ENCODE results near the gene AQP10. TPM values are rescaled to one million over a fixed set of nuclear protein-coding genes. Genes with fewer than 3 reads are reported as not detected.

Gene AQP10
- total and polyA plus RNA-seq, 10 of the 15 experiments (the other 5 are each of a cell fraction or from before 2014, with no cell fraction given): not detected

DNA sequence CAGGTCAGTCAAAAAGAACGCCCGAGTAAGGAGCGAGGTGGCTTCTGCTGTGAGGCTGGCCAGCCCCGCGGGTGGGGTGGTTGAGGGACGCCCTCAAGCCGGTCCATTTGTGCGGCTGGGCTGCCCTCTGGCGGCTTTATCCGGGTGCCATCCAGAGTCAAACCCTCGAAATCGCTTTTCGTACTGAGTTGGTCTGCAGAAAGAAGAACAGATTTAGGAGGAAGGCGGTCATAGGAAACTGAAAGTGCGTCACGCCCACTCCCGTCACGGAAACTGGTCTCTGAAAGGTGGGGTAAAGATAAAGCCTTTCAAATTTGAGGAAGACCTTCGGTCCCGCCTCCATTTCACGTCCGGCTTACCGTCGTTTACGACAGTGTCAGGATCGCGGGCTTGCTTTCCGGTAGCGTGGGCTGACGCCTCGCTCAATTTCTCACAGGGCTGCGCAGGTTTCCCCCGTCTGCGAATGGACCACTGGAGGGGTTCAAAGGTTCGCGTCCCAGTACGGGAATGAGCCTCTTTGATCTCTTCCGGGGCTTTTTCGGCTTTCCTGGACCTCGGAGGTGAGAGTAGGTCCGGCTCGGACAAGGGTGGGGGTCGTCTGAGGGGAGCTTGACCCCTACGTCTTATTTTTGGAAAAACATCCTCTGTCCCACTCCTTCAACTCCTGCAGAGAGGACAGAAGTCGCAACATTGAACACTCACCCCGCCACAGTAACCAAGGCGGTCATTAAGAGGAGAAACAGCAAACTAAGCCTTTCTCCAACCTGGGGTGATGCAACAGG lies 48.5 kb upstream of the AQP10 start, which contains the start of gene HAX1 (continued):
- TF ChIP-seq SREBF2 (IDR thresholded peaks at IDR 0.05; ENCODE audit: low read length): no peak
- TF ChIP-seq BCL11A (IDR thresholded peaks at IDR 0.05; ENCODE audit: low read depth, low read length): peak; percentile 28; the same call in 1 of the 2 replicates
- TF ChIP-seq NFXL1 (IDR thresholded peaks at IDR 0.05; ENCODE audit: borderline replicate concordance): no peak
- TF ChIP-seq E4F1 (IDR thresholded peaks at IDR 0.05; ENCODE audit: borderline replicate concordance, partially characterized antibody): peak; percentile 99
- no peak for TF ChIP-seq RBBP5 (conservative IDR thresholded peaks at IDR 0.05)
- no peak for TF ChIP-seq EZH2 (IDR thresholded peaks at IDR 0.05; ENCODE audit: borderline replicate concordance, control insufficient read depth, low read depth, low read length)
- TF ChIP-seq RUNX3 (IDR thresholded peaks at IDR 0.05; ENCODE audit: low read length): peak; percentile 60; the same call in 1 of the 2 replicates
- TF ChIP-seq MTA2 (IDR thresholded peaks at IDR 0.05; ENCODE audit: low read depth): peak; percentile 21; the same call in 1 of the 2 replicates
- TF ChIP-seq BCLAF1 (IDR thresholded peaks at IDR 0.05): no peak
- no peak for TF ChIP-seq RCOR1 (conservative IDR thresholded peaks at IDR 0.05; ENCODE audit: low read depth, low read length)
- TF ChIP-seq BRCA1 (IDR thresholded peaks at IDR 0.05; ENCODE audit: low read depth, low read length): no peak
- no peak for TF ChIP-seq ZBTB4 (CRISPR knock-in tag; IDR thresholded peaks at IDR 0.05)
- TF ChIP-seq ZBTB33 (IDR thresholded peaks at IDR 0.05): no peak
- no peak for TF ChIP-seq NR2C1 (IDR thresholded peaks at IDR 0.05)
- no peak for TF ChIP-seq KAT2A (conservative IDR thresholded peaks at IDR 0.05; ENCODE audit: control insufficient read depth, low read depth, low read length)
- peak; percentile 33; the same call in 1 of the 2 replicates for TF ChIP-seq EED (IDR thresholded peaks at IDR 0.05; ENCODE audit: low read depth)
- peak in 1 of 2 experiments; percentile 89; a peak in 2 of 3 replicates for TF ChIP-seq EGR1 (IDR thresholded peaks at IDR 0.05; ENCODE audit: borderline replicate concordance in 1 of 2, low read depth in 2 of 2, low read length in 2 of 2)
- TF ChIP-seq STAT3 (IDR thresholded peaks at IDR 0.05; ENCODE audit: low read depth, low read length): 0 out of 2 replicates have a peak, but pooled peaks have one; percentile 50

Measured in GM12878 (cell line).